ENCODE results near the gene POMGNT2.
"Not testable (repeated sequence)": the region's sequence is repeated elsewhere in the genome, so short reads cannot be mapped to it uniquely, and the experiment has no call there.

- not testable (repeated sequence) for TF ChIP-seq CTCF (IDR thresholded peaks at IDR 0.05; ENCODE audit: insufficient read depth, low read length); POLR2AphosphoS5 (IDR thresholded peaks at IDR 0.05; ENCODE audit: low read depth); GABPA (IDR thresholded peaks at IDR 0.05; ENCODE audit: low read depth)
These were observed 35.2 kb downstream of the POMGNT2 start for GRCh38 chr3:43070670-43071069.
